Uterus (tissue), 4 donors: ENCODE data around the gene OTOGL. TPM values are rescaled to one million over a fixed set of nuclear protein-coding genes. Genes with fewer than 3 reads are reported as not detected.

ENCODE experiments used
- DNase-seq, 2 donors: peaks; one replicate each; pipeline ENCODE4 v3.0.0-alpha.2; 2019 to 2020
- H3K27ac ChIP-seq, 2 donors: fragments of 200-600 bp; sonication (generic); 1 replicate in 1 of 2; 2 replicates in 1 of 2; pipeline ENCODE4 v1.5.1; 2016 to 2018
- H3K27me3 ChIP-seq, 2 donors: fragments of 200-600 bp; sonication (generic); one replicate each; pipeline ENCODE4 v1.5.1; 2018 to 2019; ENCODE audit warnings: control low read depth in 1 of 2
- H3K36me3 ChIP-seq, 2 donors: fragments of 200-600 bp; sonication (generic); one replicate each; pipeline ENCODE4 v1.5.1; 2019; ENCODE audit warnings: control low read depth in 1 of 2
- H3K4me1 ChIP-seq, 2 donors: fragments of 200-600 bp; sonication (generic); one replicate each; pipeline ENCODE4 v1.5.1; 2018 to 2019; ENCODE audit warnings: control low read depth in 1 of 2
- H3K4me3 ChIP-seq, 2 donors: fragments of 200-600 bp; sonication (generic); 1 replicate in 1 of 2; 2 replicates in 1 of 2; pipeline ENCODE4 v1.5.1; 2018 to 2019; ENCODE audit warnings: mild to moderate bottlenecking in 1 of 2
- H3K9me3 ChIP-seq, 2 donors: fragments of 200-600 bp; sonication (generic); one replicate each; pipeline ENCODE4 v1.5.1; 2019; ENCODE audit warnings: control low read depth in 1 of 2
- CTCF ChIP-seq, 4 experiments: fragments of 200-600 bp in 2 of 4; fragments of 450-650 bp in 2 of 4; sonication (generic) in 2 of 4; IDR thresholded peaks; one replicate each; pipeline ENCODE4 v1.5.1; 2016 to 2019; ENCODE audit warnings: antibody characterized with exemption in 4 of 4, mild to moderate bottlenecking in 2 of 4, moderate library complexity in 1 of 4
- POLR2A ChIP-seq, 2 donors: fragments of 450-650 bp; IDR thresholded peaks; one replicate each; pipeline ENCODE4 v1.6.1; 2016; ENCODE audit warnings: antibody characterized with exemption in 2 of 2, mild to moderate bottlenecking in 1 of 2, moderate library complexity in 1 of 2
- intact Hi-C: fragments of 100-400 bp; cut with DNase I; formaldehyde crosslinking; loops from one replicate; pipeline ENCODE4 v1.15.1; 2023; ENCODE audit warnings: low total_unique reads
- total RNA-seq, 4 donors: library from RNA; depleted of rRNA in 3 of 4; stranded (reverse); fragments of >200 nt in 3 of 4; gene quantifications; one replicate each; pipeline versions ENCODE4 v1.1.0 to v1.2.4, GENCODE V29; 2014 to 2023
- donor health status: DM: yes; HTN: yes; CAD: no.

OTOGL gene
- total RNA-seq, 4 donors from 2014 or later, result 0.26 to 1.8 (median 1.2) TPM

GRCh38 chr12:80192087-80192486, 92.8 kb downstream of the OTOGL start:
- no peak for TF ChIP-seq CTCF (IDR thresholded peaks at IDR 0.05)
- no peak for TF ChIP-seq POLR2A (IDR thresholded peaks at IDR 0.05)
- no peak overlapping the region for H3K4me3 ChIP-seq
- no peaks in the 10 kb centered on the region for H3K36me3 ChIP-seq
- H3K27ac ChIP-seq, result no peak overlapping the region
- H3K4me1 ChIP-seq, result no peaks in the 10 kb centered on the region
- no peaks in the 10 kb centered on the region for H3K9me3 ChIP-seq
- intact Hi-C loops, result no loop called here
- DNase-seq, result no peak
- no peaks in the 10 kb centered on the region for H3K27me3 ChIP-seq

GRCh38 chr12:80193865-80194264, 94.5 kb downstream of the OTOGL start:
- DNase-seq, result no peak
- Histone ChIP-seq H3K27ac (no peak overlapping the region), H3K4me3 (no peak overlapping the region), H3K27me3 (no peaks in the 10 kb centered on the region), H3K9me3 (no peaks in the 10 kb centered on the region), H3K36me3 (no peaks in the 10 kb centered on the region), H3K4me1 (no peaks in the 10 kb centered on the region)
- intact Hi-C loops, result no loop called here
- no peak for TF ChIP-seq POLR2A (IDR thresholded peaks at IDR 0.05)

GRCh38 chr12:80195074-80195726, 95.9 kb downstream of the OTOGL start:
- Histone ChIP-seq H3K27ac (no peak overlapping the region), H3K27me3 (no peaks in the 10 kb centered on the region), H3K9me3 (no peaks in the 10 kb centered on the region), H3K36me3 (no peaks in the 10 kb centered on the region), H3K4me3 (no peak overlapping the region), H3K4me1 (no peaks in the 10 kb centered on the region)
- no peak for DNase-seq
- intact Hi-C loops, result no loop called here
- TF ChIP-seq POLR2A (IDR thresholded peaks at IDR 0.05), result no peak
- peak in 3 of 4 experiments; percentile 38 to 41 (median 40) for TF ChIP-seq CTCF (IDR thresholded peaks at IDR 0.05)

- Histone ChIP-seq H3K4me1 (no peaks in the 10 kb centered on the region), H3K36me3 (no peaks in the 10 kb centered on the region), H3K9me3 (no peaks in the 10 kb centered on the region), H3K4me3 (no peak overlapping the region), H3K27me3 (no peaks in the 10 kb centered on the region), H3K27ac (no peak overlapping the region)
- TF ChIP-seq POLR2A (IDR thresholded peaks at IDR 0.05), result no peak
- no peak for DNase-seq
- intact Hi-C loops, result no loop called here
Observed at GRCh38 chr12:80195737-80196136, 96.4 kb downstream of the OTOGL start.

- intact Hi-C loops, result no loop called here
- Histone ChIP-seq H3K4me1 (no peaks in the 10 kb centered on the region), H3K36me3 (no peaks in the 10 kb centered on the region), H3K27me3 (no peaks in the 10 kb centered on the region), H3K4me3 (no peak overlapping the region), H3K9me3 (no peaks in the 10 kb centered on the region), H3K27ac (no peak overlapping the region)
- TF ChIP-seq CTCF (IDR thresholded peaks at IDR 0.05) (no peak), POLR2A (IDR thresholded peaks at IDR 0.05) (no peak)
- no peak for DNase-seq
Observed at GRCh38 chr12:80196419-80196818, 97.1 kb downstream of the OTOGL start.

- intact Hi-C loops, result no loop called here
- TF ChIP-seq POLR2A (IDR thresholded peaks at IDR 0.05), result no peak
- TF ChIP-seq CTCF (IDR thresholded peaks at IDR 0.05), result no peak
- no peak overlapping the region for H3K4me3 ChIP-seq
Observed at GRCh38 chr12:80198782-80199337, 99.5 kb downstream of the OTOGL start.

More at GRCh38 chr12:80198782-80199337, 99.5 kb downstream of the OTOGL start:
- Histone ChIP-seq H3K9me3 (no peaks in the 10 kb centered on the region), H3K4me1 (no peaks in the 10 kb centered on the region), H3K27ac (no peak overlapping the region), H3K36me3 (no peaks in the 10 kb centered on the region), H3K27me3 (no peaks in the 10 kb centered on the region)
- DNase-seq, result no peak
